ENCODE results near the gene BOC. TPM values are rescaled to one million over a fixed set of nuclear protein-coding genes. Genes with fewer than 3 reads are reported as not detected.

The BOC gene
- polyA plus RNA-seq, 1 experiment: 11.2 TPM

GRCh38 chr3:113295463-113295862 lies 84.1 kb downstream of the BOC start:
- DNase-seq (ENCODE audit: low read depth, low spot score): no peak
- TF ChIP-seq CTCF (IDR thresholded peaks at IDR 0.05; ENCODE audit: low read depth, low read length): no peak
- Histone ChIP-seq H3K9me3 (ENCODE audit: control insufficient read depth, insufficient read depth, low read length) (no peaks in the 10 kb centered on the region), H3K27me3 (ENCODE audit: control insufficient read depth, insufficient read depth, low read length) (no peaks in the 10 kb centered on the region), H3K27ac (ENCODE audit: low read depth, low read length) (no peak overlapping the region), H3K4me3 (ENCODE audit: low read depth, low read length) (no peak overlapping the region)
- ChIA-PET POLR2A (no interaction called here), CTCF (interaction anchor here (1.5 kb wide), 1 partner anchor 714 kb away, joined by 3 read pairs; no protein-coding TSS in a partner anchor)

- no peaks in the 10 kb centered on the region for H3K9me3 ChIP-seq (ENCODE audit: control insufficient read depth, insufficient read depth, low read length)
- no peak overlapping the region for H3K4me3 ChIP-seq (ENCODE audit: low read depth, low read length)
- no peak for TF ChIP-seq CTCF (IDR thresholded peaks at IDR 0.05; ENCODE audit: low read depth, low read length)
- H3K27me3 ChIP-seq (ENCODE audit: control insufficient read depth, insufficient read depth, low read length): no peaks in the 10 kb centered on the region
- no peak for DNase-seq (ENCODE audit: low read depth, low spot score)
- no peak overlapping the region for H3K27ac ChIP-seq (ENCODE audit: low read depth, low read length)
- POLR2A ChIA-PET: no interaction called here
- CTCF ChIA-PET: interaction anchor here (0.6 kb wide), 1 partner anchor 56 kb away, joined by 3 read pairs; no protein-coding TSS in a partner anchor
Observed at GRCh38 chr3:113297287-113297686, 85.9 kb downstream of the BOC start.

- Histone ChIP-seq H3K9me3 (ENCODE audit: control insufficient read depth, insufficient read depth, low read length) (no peaks in the 10 kb centered on the region), H3K27me3 (ENCODE audit: control insufficient read depth, insufficient read depth, low read length) (no peaks in the 10 kb centered on the region), H3K4me3 (ENCODE audit: low read depth, low read length) (no peak overlapping the region), H3K27ac (ENCODE audit: low read depth, low read length) (no peak overlapping the region)
- ChIA-PET CTCF (interaction anchor here (0.6 to 1.0 kb wide), 3 partner anchors 10 to 279 kb away, joined by 3 to 8 read pairs (median 3); a partner anchor contains a TSS), POLR2A (no interaction called here)
- TF ChIP-seq CTCF (IDR thresholded peaks at IDR 0.05; ENCODE audit: low read depth, low read length): no peak
- no peak for DNase-seq (ENCODE audit: low read depth, low spot score)
Observed at GRCh38 chr3:113297841-113298240, 86.5 kb downstream of the BOC start.

GRCh38 chr3:113300596-113300995 lies 89.2 kb downstream of the BOC start:
- Histone ChIP-seq H3K27me3 (ENCODE audit: control insufficient read depth, insufficient read depth, low read length) (no peaks in the 10 kb centered on the region), H3K27ac (ENCODE audit: low read depth, low read length) (no peak overlapping the region), H3K4me3 (ENCODE audit: low read depth, low read length) (no peak overlapping the region), H3K9me3 (ENCODE audit: control insufficient read depth, insufficient read depth, low read length) (no peaks in the 10 kb centered on the region)
- no peak for TF ChIP-seq CTCF (IDR thresholded peaks at IDR 0.05; ENCODE audit: low read depth, low read length)
- ChIA-PET CTCF (no interaction called here), POLR2A (no interaction called here)
- no peak for DNase-seq (ENCODE audit: low read depth, low spot score)

- Histone ChIP-seq H3K4me3 (ENCODE audit: low read depth, low read length) (no peak overlapping the region), H3K27ac (ENCODE audit: low read depth, low read length) (no peak overlapping the region), H3K27me3 (ENCODE audit: control insufficient read depth, insufficient read depth, low read length) (no peaks in the 10 kb centered on the region), H3K9me3 (ENCODE audit: control insufficient read depth, insufficient read depth, low read length) (no peaks in the 10 kb centered on the region)
- no peak for TF ChIP-seq CTCF (IDR thresholded peaks at IDR 0.05; ENCODE audit: low read depth, low read length)
- ChIA-PET POLR2A (no interaction called here), CTCF (interaction anchor here (1.0 kb wide), 1 partner anchor 15 kb away, joined by 3 read pairs; no protein-coding TSS in a partner anchor)
- no peak for DNase-seq (ENCODE audit: low read depth, low spot score)
Observed at GRCh38 chr3:113304102-113304501, 92.7 kb downstream of the BOC start.
